HG03097 (cell line): Measurements from ENCODE around the gene OGFOD2.

ENCODE experiments used
- ATAC-seq: cut with Tn5 transposase; IDR thresholded peaks from one replicate; pipeline ENCODE4 v1.9.1; 2021; ENCODE audit not compliant: unreplicated experiment, low FRiP score

The OGFOD2 gene

GRCh38 chr12:122987086-122987951 lies 12.3 kb downstream of the OGFOD2 start:
- no peak for ATAC-seq

DNA sequence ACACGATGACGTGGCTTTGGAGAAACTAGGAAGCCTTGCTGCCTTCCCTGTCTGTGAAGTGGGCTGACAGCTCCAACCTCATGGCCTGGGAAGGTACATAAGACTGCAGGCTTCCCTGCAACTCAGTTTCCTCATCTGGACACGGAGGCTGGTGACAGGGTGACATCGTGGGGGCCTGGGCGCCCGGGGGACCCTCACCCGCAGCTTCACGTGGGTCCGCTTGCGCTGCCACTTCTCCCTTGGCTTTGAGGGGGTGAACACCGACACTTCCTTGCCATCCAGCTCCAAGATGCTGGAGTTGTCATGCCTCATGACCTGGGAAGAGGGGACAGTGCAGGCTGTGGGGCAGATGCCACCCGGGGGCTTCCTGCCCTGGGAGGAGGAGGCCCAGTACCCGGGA lies 13.0 kb downstream of the OGFOD2 start:
- no peak for ATAC-seq

DNA sequence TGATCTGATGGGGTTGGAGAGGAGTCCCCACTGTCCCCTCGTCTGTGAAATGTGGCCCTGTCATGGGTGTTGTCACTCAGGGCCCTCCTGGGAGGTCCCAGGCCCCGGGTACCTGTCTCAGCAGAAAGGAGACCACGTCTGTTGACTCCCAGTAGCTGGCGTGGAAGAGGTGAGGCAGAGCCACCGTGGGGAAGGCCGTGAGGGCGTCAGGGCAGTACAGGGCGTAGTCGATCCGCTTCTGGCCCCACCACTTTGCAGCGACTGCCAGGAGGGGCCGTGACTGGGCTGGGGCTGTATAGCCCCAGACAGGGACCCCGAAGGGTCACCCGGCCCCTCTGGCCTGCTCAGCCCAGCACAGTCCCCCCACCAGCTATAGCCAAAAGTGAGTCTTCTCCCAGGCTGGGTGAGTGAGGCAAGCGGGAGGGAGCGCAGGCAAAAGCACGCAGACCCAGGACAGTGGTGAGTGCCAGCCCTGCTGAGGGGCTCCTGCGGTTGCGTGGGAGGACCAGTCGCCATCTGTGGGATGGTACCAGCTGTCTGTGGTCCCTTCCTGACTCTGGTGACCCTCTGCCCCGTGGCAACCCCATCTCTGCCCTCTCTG lies 13.7 kb downstream of the OGFOD2 start:
- ATAC-seq = no peak

DNA sequence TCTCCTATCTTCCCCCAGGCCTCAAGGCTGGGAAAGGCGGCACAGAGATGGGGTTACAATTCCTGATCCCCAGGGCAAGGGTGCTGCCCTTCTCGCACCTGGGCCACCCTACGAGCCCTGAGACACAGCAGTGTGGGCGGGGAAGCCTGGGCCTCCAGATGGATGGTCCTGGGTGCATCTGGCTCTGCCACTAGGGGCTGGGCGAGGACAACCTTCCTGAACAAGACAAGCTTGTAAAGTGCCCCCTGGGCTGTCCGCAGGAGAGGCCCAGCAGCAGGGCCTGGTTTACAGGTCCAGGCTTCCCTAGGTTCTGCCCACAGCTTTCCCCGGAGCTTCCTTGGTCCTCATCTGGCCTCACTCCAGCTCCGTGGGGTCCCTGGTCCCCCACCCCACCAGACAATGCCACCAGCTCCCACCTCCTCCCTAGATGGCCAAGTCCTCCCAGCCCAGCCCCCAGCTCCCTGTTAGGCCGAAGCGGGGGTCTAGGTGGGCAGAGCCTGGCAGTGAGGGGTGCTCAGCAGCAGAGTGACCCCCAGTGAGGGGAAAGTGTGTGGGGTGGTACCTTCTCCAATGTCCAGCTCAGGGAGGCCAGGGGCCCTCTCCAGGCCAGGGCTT lies 14.3 kb downstream of the OGFOD2 start:
- ATAC-seq = no peak

DNA sequence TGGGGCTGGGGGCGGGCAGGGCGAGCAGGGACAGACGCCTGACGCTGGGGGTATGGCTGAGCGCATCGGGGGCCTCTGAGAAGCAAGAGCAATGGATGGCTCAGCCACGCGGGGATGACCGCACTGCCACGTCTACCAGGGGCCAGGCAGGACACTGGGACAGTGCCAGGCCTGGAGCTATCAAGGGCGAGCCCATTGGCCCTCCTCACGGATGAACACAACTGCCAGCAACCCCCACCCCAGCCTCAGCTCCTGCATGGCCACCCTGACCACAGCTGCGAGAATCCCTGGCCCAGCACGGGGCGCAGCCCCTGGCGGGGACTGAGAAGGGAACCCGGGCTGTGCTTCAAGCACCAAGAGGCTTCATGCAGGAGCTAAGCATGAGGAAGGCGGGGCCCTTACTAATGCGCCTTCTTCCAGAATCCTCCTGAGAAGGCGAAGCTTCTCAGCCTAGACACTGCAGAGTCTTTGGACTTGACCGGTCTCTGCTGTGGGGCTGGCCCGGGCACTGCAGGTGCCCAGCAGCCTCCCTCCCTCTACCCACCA lies 14.9 kb downstream of the OGFOD2 start:
- no peak for ATAC-seq

- no peak for ATAC-seq
Observed at GRCh38 chr12:122990561-122990960, 15.5 kb downstream of the OGFOD2 start.

DNA sequence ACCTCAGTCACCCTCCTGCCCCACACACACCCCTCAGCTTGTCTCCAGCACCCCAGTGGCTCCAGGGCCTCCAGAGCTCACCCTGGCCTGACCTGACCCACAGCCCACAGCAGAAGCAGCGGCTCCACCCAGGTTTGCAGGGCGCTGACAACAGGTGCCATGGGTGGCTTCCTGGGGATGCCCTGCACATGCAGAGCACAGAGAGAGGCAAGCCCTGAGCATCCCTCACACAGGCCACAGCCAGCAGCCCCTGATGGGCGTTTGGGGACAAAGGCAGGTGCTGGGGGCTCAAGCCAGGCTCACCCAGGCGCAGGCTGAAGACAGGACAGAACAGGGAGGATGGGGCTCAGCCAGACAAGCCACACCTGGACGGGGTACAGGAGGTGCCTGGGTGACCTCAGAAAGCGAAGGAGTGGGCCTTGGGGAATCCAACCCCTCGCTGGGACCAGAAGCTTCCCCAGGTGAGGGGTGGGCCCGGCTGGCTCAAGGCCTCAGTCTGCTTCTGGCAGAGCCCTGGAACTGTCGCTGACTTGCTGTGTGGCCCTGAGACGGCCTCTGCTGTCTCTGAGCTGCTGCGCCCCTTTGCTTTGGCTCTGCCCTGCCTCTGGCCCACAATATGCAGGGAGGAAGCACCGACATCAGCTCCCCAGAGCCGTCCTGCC lies 16.0 kb downstream of the OGFOD2 start:
- no peak for ATAC-seq

DNA sequence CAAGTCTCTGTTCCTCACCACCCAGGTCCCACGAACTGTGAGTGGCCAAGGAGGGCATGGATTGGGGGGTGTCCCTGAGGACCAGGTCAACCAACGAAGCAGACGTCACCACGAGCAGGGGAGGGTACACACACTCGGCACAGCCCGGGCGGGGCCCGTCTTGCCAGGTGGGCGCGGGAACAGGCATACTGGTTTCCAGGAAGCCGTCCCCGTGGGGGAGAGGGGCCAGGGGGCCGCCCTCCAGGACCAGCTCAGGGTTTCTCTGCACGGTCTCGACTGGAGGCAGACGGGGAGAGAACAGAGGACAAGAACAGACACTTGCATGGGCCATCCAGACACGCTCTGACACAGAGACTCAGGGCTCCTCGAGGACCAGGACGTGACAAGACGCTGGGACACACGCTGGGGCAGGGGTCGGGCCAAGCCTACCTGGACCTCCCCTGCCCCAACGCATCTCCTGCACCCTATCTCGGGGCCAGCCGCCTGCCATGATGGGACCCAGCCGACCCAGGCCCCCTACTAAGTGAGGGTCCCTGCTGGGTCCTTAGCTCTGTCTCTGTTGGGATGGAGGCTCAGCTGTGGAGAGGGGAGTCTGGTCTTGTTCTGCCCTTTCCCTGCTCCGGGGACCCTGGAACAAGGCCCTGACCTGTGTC lies 16.7 kb downstream of the OGFOD2 start:
- ATAC-seq = no peak

DNA sequence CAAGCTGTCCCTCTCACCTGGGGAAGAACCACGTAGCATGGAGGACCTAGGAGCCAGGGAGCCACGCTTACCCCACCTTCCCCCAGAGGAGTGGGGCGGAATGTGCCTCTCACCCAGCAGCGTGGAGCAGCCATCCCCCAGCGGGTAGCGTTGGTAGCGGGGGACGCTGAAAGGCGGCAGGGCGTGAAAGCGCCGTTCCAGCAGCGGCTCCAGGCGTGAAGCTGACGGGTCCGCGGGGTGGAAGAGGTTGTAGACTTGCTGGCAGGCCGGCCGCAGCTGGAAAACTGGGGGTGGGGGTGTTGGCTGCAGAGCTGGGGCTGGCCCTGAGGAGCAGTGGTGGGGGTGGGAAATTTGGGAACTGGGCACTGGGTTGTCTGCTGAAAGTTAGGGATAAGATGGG lies 17.3 kb downstream of the OGFOD2 start:
- ATAC-seq = no peak

- ATAC-seq = no peak
Observed at GRCh38 chr12:122994140-122994675, 19.2 kb downstream of the OGFOD2 start.

GRCh38 chr12:122994781-122995502 lies 19.9 kb downstream of the OGFOD2 start:
- no peak for ATAC-seq

GRCh38 chr12:122995503-122996187 lies 20.6 kb downstream of the OGFOD2 start:
- ATAC-seq = no peak

DNA sequence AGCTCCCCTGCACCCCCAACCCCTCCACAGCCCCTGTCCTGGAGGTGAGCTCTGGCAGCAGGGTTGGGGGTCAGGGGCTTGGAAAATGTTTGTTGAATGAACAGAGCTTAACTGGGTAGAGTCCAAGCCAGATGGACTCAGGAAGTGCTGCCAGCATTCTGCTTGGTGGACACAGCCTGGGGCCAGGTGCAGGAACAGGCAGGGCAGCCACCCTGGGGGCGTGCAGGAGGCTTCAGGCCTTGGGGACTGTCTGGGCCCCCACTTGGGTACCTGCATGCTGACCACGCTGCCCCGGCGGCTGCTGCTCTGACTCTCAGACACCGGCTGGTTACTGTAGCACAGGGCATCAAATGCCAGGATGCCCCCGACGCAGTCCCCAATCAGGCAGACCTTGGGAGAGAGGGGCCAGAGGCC lies 21.2 kb downstream of the OGFOD2 start:
- ATAC-seq = no peak

- no peak for ATAC-seq
Observed at GRCh38 chr12:122996621-122997342, 21.7 kb downstream of the OGFOD2 start.

DNA sequence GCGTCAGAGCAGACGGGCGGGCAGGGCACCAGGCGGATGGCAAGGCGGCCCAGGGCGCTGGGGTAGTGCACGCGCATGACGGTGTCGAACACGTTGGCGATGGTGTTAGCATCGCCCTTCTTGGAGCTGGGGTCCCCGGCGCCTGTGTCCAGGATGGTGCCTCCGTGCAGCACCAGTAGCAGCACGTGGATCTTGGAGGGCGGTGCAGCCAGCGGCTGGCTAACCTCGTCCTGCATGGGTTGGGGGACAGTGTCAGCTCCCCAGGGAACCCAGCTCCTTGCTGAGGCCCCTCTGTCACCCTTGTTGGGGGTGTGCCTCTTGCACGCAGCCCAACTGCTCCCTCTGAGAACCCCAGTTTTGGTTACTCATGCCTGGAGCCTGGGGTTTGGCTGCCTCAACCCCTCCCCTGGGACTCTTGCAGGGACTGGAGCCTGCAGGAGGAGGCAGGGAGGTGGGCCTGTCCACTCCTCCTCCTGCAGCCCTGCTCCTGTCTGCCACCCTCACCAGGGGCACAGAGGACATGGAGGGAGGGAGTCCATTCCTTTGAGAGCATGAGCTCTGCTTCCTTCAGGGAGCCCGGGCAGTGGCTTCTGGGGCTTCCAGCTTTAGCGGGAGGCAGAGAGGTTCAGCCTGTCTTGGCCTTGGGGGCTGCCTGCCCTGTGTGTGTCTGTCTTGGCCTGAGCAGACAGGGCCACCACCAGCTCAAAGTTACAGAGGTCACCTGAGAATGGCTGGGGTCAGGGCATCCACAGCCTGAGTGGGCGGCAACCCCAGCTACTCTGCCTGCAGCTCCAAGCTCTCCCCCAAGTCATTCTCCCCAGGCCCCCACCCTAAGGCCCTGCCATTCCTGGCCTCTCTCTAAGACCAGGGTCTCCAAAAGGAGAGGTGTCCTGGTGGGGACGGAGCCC lies 22.6 kb downstream of the OGFOD2 start:
- no peak for ATAC-seq

DNA sequence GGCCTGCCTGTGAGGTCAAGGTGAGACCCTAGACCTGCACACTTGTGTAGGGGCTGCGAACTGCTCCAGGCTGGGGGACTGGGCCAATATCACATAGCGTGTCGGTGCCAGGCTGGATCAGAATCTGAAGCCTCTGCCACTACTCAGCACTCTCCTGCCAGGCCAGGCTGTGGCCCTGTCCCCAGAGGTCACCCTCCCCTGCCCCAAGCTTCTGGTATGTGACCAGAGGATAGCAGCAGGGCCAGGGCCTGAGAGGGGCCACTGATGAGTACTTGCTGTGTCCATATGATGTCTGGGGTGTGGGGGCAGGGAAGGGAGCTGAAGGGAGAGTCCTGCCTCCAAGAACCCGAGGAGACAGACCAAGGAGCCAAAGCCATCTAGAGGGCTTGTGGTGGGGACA lies 23.3 kb downstream of the OGFOD2 start:
- no peak for ATAC-seq

- no peak for ATAC-seq
Observed at GRCh38 chr12:122999196-122999946, 24.3 kb downstream of the OGFOD2 start.
